Tongue (tissue), 2 donors: ENCODE measurements around the gene LRRC74B. TPM values are rescaled to one million over a fixed set of nuclear protein-coding genes. Genes with fewer than 3 reads are reported as not detected.
A peak's percentile ranks its signal among the peaks of the same experiment; 100 is the strongest.
"Not testable (repeated sequence)": the region's sequence is repeated elsewhere in the genome, so short reads cannot be mapped to it uniquely, and the experiment has no call there.

Experiments used
- DNase-seq: peaks from one replicate; pipeline ENCODE4 v3.0.0-alpha.2; 2015
- total RNA-seq: library from RNA; depleted of rRNA; stranded (reverse); fragments of >200 nt; gene quantifications from one replicate; pipeline ENCODE4 v1.2.3, GENCODE V29; 2014

Gene LRRC74B
- total RNA-seq = not detected

- peak; percentile 94 for DNase-seq
Observed at GRCh38 chr22:21045585-21046294, at the start of gene LRRC74B. Gene LRRC74B (plus strand): TSS chr22:21045946. CDS start chr22:21045987, 41 bp downstream.

- DNase-seq = no peak
Observed at GRCh38 chr22:20996031-20996410, 49.7 kb upstream of the LRRC74B start.

- no peak for DNase-seq
Observed at GRCh38 chr22:20996598-20997535, 48.9 kb upstream of the LRRC74B start.

- DNase-seq = no peak
Observed at GRCh38 chr22:20997536-20998257, 48.0 kb upstream of the LRRC74B start.

- no peak for DNase-seq
Observed at GRCh38 chr22:20998411-20999336, 47.1 kb upstream of the LRRC74B start.

GRCh38 chr22:20999350-21000206 is 46.2 kb upstream of the LRRC74B start:
- DNase-seq = no peak

- no peak for DNase-seq
Observed at GRCh38 chr22:21000207-21000986, 45.3 kb upstream of the LRRC74B start.

- DNase-seq = no peak
Observed at GRCh38 chr22:21000987-21001600, 44.7 kb upstream of the LRRC74B start.

GRCh38 chr22:21001601-21002325 is 44.0 kb upstream of the LRRC74B start, which contains the start of gene THAP7:
Gene THAP7 (minus strand): TSS chr22:21002118. CDS start chr22:21001911, 207 bp downstream.
- DNase-seq = peak; percentile 98

- no peak for DNase-seq
Observed at GRCh38 chr22:21003782-21004181, 42.0 kb upstream of the LRRC74B start.

GRCh38 chr22:21009208-21009607 is 36.5 kb upstream of the LRRC74B start:
- DNase-seq = not testable (repeated sequence)

- DNase-seq = peak; percentile 85
Observed at GRCh38 chr22:21009638-21010425, 35.9 kb upstream of the LRRC74B start.

GRCh38 chr22:21010426-21011113 is 35.2 kb upstream of the LRRC74B start:
- DNase-seq = no peak

GRCh38 chr22:21012446-21013407 is 33.0 kb upstream of the LRRC74B start:
- DNase-seq = no peak

- DNase-seq = no peak
Observed at GRCh38 chr22:21013657-21014201, 32.0 kb upstream of the LRRC74B start.
